ENCODE data around the gene DNMT3B.
"Not testable (repeated sequence)": the region's sequence is repeated elsewhere in the genome, so short reads cannot be mapped to it uniquely, and the experiment has no call there.

The DNMT3B gene

DNA sequence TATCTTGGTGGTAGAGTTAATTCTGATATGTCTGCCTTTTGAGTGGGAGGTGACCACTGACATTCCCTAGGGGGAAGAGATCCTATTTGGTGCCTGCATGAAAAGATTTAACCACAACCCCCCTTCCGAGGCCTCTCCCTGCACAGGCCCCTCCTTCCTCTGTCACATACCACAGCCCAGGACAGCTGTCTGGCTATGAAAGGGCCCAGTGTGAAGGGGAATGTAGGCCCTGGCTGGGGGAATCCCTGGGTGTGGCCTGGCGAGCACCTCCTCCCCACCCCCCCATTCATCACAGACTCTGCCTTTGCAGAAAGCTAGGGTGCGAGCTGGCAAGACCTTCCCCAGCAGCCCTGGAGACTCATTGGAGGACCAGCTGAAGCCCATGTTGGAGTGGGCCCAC is 30.1 kb downstream of the DNMT3B start:
- DNase-seq, result peak; percentile 18

- no peak for DNase-seq
Observed at GRCh38 chr20:32792731-32793458, 30.7 kb downstream of the DNMT3B start.

DNA sequence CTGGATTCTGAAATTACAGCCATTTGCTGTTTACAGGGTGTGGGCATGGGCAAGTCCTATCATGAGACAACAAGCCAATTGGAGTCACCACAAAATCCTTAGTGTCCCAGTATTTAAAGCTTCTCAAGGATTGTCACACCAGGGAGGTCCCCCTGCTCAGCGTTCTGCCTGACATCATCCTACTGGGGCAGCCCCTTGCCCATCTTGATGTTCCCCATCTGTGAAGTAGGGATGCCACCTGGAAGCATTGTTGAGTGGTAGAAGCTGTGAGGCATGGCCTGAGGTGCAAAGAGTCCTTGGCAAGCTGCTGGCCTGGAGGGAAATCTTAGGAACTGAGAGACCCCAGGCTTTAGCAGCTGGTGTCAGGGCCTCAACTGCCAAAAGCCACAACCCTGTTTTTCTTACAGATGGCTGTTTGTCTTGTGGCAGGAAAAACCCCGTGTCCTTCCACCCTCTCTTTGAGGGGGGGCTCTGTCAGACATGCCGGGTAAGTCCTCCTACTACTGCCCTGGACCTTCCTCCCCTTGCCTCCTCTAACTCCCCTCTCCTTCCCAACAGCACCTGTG is 34.3 kb downstream of the DNMT3B start:
- DNase-seq, result no peak

GRCh38 chr20:32796981-32797451 is 34.8 kb downstream of the DNMT3B start:
- DNase-seq, result no peak

GRCh38 chr20:32797571-32797970 is 35.4 kb downstream of the DNMT3B start:
- DNase-seq, result not testable (repeated sequence)

- no peak for DNase-seq
Observed at GRCh38 chr20:32798046-32798981, 36.1 kb downstream of the DNMT3B start.

DNA sequence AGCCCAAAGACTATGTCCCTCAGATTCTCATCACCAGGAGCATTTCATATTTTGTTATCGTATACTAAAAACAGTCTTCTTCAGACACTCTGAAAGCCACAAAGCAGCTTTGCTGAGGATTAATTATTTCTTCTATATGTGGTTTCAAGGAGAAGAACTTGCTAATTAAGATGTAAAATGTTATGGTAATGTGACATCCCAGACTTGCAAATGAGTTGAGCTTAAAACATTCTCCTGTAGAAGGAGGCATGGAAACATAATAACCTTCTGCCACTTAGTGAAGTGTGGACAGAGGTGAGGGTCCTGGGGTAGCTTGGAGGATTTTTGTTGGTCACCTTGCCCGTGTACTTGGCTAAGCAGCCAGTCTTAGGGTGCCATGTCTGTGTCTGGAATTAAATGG is 40.9 kb downstream of the DNMT3B start:
- no peak for DNase-seq

DNA sequence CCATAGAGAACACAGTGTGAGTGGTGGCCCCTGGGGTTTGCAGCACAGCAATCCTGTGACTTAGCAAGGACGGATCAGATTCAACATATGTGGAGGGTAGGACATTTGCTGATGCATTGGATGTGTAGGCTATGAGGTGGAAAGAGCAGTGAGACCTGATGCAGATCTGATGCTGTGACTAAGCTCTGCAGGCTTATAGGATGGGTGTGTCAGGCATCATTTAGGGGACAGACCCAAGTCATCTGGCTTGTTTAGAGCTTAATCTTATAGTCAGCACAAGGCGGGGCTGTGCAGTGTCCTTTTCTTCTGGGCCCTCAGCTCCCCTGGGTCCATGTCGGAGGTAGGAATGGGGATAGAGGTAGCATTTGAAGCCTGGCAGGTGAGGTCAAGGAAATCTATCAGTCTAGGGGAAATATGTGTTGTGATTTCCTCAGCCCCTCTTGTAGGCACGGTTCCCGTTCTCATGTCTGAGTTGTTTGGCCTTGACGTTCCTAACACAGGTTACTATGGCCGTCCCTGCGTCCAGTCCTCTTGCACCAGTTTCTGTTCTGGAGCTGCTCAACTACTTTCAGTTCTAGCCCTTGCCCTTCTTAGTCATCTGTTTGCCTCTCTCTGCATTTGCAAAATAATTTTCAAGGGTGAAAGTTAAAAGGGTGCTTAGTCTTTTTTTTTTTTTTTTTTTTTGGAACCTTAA is 42.0 kb downstream of the DNMT3B start:
- no peak for DNase-seq

DNA sequence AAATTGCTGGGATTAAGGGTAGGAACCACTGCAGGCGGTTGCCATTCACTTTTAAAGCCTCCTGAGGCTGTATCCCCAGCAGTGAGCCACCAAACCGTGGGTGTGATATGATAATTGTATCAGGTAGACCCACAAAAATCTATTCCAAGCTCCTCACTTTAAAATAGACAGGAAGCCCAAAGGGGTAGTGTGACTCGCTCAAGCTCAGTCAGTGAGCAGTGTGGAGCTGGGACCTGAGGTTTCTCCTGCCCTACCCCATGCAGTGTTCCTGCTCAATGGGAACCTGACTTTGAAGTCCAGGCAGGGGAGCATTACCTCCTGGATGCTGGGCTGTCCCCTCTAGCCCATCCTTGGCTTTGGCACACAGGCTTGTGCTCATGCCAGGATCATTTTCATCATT is 42.6 kb downstream of the DNMT3B start:
- DNase-seq, result no peak

- no peak for DNase-seq
Observed at GRCh38 chr20:32805721-32806120, 43.5 kb downstream of the DNMT3B start.

DNA sequence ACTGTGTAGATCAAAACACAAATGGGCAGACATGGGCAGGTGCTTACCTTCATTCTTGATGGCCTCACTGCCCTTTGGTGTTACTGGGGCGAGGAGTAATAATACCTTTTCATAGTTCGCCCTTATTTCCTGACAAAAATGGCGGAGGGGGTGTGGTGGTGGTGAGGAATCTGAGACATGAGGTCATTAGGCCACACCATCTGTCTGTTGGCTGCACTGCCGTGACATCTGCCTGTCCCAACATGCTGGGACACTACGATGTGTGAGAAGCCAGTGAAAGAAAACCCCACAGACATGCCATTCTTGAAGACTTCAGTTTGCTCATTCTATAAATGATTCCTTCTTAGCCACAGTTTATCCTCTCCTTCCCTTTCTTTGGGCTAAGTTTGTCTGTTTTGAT is 44.2 kb downstream of the DNMT3B start:
- DNase-seq, result no peak

GRCh38 chr20:32807706-32808105 is 45.5 kb downstream of the DNMT3B start:
- no peak for DNase-seq

DNA sequence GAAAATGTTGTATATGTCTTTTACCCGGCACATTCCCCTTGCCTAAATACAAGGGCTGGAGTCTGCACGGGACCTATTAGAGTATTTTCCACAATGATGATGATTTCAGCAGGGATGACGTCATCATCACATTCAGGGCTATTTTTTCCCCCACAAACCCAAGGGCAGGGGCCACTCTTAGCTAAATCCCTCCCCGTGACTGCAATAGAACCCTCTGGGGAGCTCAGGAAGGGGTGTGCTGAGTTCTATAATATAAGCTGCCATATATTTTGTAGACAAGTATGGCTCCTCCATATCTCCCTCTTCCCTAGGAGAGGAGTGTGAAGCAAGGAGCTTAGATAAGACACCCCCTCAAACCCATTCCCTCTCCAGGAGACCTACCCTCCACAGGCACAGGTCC is 46.3 kb downstream of the DNMT3B start:
- DNase-seq, result no peak

DNA sequence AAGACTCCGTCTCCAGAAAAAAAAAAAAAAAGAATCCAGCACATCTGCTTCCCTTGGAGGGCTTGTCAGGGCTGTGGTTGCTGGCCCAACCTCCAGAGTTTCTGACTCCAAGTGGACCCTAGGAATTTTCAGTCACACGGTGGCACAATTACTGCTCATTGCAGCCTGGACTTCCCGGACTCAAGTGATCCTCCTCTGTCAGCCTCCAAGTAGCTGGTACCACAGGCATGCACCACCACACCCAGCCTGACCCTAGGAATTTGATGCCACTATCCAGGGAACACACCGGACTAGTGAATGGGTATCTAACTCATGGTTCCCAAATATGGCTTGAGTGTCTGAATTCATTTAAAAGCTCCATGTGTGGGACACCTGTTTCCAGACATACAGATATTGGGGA is 47.7 kb downstream of the DNMT3B start:
- no peak for DNase-seq

DNA sequence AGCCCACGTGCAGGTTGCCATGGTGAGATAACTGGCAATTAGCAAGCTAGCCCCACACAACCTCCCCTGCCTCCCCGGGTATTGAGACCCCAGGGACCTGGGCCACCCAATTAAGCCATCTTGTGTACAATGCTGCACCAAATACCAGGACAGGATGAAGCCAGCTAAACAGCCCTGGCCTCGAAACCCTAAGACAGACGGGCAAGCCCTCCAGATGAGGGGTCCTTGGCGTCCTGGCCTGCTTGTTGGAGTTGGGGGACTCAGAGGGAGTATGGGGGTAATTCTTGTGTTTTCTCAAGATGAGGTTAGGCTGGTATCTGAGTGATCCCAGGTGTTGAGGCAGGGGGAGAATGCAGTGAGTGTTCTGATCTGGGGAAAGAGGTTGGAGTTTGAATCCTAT is 48.8 kb downstream of the DNMT3B start:
- DNase-seq, result no peak

GRCh38 chr20:32811886-32812285 is 49.7 kb downstream of the DNMT3B start:
- no peak for DNase-seq

DNA sequence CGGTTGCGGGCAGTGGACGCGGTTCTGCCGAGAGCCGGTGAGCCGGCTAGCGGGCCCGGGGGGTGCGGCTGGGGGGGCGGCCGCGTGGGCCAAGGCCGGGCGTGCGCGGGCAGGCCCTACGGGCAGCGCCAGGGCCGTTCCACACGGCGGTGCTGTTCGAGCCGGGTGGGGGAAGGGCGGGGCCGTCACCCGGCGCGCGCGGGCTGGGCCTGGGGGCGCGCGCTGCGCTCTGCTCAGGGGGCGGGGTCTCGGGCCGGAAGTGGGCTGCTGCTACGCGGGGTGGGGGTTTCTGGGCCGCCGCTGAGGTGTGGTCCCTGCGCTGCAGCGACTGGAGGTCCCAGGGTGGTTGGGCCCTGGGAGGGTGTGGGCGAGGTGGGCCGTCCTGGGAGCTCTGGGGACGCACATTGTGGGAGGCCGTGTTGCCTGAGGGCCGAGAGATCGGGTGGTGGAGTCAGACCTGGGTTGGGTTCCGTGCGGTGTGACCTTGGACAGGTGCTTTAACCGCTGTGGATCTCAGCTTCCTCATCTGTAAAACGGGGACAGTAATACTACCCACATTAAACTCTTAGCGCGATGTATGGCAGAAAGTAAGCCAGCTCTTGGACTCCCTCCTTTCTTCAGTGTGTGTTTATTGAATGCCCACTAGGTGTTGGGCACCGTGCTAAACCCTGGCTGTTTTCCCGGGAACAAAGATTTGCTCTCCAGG is 58.0 kb downstream of the DNMT3B start:
- DNase-seq, result peak; percentile 64

DNA sequence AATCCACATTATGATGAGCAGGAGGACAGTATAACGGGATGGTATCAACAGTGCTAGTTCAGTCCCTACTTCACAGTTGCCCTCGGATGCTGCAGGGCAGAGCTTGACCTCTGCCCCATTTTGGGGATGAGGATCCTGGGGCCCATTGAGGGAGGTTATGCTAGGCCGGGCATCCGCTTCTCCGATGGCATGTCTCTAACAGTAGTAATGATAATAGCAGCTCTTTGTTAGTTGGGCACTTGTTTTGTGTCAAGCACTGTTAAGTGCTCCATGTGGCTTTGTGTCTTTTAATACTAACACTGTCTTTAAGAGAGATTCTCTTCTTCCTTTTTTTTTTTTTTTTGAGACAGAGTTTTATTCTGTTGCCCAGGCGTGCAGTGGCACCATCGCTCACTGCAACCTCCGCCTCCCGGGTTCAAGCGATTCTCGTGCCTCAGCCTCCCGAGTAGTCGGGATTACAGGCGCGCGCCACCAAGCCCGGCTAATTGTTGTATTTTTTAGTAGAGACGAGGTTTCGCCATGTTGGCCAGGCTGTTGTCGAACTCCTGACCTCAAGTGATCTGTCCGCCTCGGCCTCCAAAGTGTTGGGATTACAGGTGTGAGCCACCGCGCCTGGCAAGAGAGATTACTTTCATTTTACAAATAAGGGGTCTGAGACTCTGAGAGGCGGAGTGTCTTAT is 58.7 kb downstream of the DNMT3B start:
- DNase-seq, result no peak

DNA sequence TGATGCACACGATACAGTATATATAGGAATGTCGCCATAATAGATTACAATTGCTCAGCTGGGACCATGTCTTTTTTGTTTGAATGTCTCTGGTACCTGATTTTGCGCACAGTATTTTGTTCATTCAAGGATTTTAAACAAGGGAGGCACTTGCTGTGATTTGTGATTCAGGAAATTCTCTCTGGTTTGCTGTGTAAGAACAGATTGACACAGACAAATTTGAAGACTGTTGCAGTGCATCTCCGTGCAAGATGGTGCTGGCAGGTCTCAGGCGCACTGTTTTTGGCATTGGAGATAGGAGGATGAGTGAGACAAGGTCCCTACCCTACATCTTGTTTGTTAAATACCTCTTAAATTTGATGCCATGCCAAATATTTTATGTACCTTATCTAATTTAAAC is 60.0 kb downstream of the DNMT3B start:
- no peak for DNase-seq

DNA sequence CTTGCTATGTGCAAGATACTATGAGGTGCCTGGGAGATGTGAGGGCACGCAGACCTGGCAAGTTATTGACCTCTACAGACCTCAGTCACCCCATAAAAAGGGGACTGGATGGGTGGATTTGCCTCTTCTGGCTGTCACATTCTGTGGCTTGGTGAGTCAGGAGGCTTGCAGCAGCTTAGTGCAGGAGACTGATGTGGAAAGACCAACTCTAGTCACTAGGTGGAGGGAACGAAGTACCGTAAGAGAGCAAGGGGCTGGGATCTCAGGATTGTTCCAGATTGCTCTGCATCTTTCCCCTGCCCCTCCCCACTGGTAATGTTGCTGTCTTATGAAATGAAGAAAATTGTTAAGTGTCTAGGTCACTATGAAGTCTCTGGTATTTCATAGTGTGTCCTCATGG is 60.9 kb downstream of the DNMT3B start:
- no peak for DNase-seq

DNA sequence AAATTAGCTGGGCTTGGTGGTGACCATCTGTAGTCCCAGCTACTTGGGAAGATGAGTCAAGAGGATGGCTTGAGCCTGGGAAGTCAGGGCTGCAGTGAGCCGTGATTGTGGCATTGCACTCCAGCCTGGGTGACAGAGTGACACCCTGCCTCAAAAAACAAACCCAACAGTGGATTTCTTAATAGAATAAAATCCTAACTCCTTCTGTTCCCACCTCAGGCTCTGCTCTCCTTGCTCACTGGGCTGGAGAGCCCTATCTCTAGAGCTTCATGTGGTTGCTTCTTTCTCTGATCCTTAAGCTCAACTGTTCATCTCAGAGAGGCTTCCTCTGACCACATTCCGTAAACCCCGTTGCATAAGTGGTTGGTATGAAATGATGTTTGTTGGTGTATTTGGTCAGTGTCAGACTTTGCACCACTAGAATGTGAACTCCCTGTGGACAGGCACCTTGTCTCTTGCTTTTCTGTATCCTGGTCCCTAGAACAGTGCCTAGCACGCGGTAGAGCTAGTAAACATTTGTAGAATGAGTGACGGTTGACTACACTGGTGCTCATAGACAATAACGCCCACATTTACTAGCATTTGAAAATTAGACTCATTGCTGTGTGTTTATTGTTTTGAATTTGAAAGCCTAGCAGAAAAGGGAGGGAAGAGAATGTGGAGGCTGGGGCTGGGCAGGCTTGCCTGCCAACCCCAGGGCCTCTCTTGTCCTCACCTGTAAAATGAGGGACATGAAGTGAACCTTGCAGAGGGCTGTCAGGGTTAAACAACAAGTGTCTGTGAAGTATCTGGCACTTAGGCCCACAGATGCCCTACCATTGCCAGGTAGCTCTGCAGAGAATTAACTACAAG is 61.8 kb downstream of the DNMT3B start:
- no peak for DNase-seq
